GM21390 (cell line): Measurements from ENCODE around the gene TTC28.

Source experiments
- ATAC-seq: cut with Tn5 transposase; IDR thresholded peaks from one replicate; pipeline ENCODE4 v1.9.1; 2021; ENCODE audit not compliant: unreplicated experiment

TTC28 gene

GRCh38 chr22:27993774-27994350 lies 685.8 kb downstream of the TTC28 start:
- no peak for ATAC-seq

- no peak for ATAC-seq
These were observed 686.4 kb downstream of the TTC28 start for GRCh38 chr22:27993201-27993635.

- no peak for ATAC-seq
These were observed 687.1 kb downstream of the TTC28 start for GRCh38 chr22:27992294-27993165.

- no peak for ATAC-seq
These were observed 687.9 kb downstream of the TTC28 start for GRCh38 chr22:27991586-27992293.

GRCh38 chr22:27990879-27991278 lies 688.8 kb downstream of the TTC28 start:
- no peak for ATAC-seq

- ATAC-seq: no peak
These were observed 689.2 kb downstream of the TTC28 start for GRCh38 chr22:27990451-27990840.

- no peak for ATAC-seq
These were observed 689.7 kb downstream of the TTC28 start for GRCh38 chr22:27989758-27990450.

GRCh38 chr22:27988704-27989103 lies 690.9 kb downstream of the TTC28 start:
- ATAC-seq: no peak

- ATAC-seq: no peak
These were observed 692.1 kb downstream of the TTC28 start for GRCh38 chr22:27987557-27987956.

- ATAC-seq: no peak
These were observed 692.7 kb downstream of the TTC28 start for GRCh38 chr22:27986937-27987336.

GRCh38 chr22:27986459-27986858 lies 693.2 kb downstream of the TTC28 start:
- ATAC-seq: no peak

GRCh38 chr22:27985323-27986275 lies 694.0 kb downstream of the TTC28 start:
- no peak for ATAC-seq

GRCh38 chr22:27984723-27985122 lies 694.9 kb downstream of the TTC28 start:
- no peak for ATAC-seq

GRCh38 chr22:27984001-27984695 lies 695.5 kb downstream of the TTC28 start:
- ATAC-seq: no peak

GRCh38 chr22:27983361-27983791 lies 696.3 kb downstream of the TTC28 start:
- ATAC-seq: no peak

GRCh38 chr22:27982630-27983180 lies 696.9 kb downstream of the TTC28 start:
- ATAC-seq: no peak

- no peak for ATAC-seq
These were observed 697.5 kb downstream of the TTC28 start for GRCh38 chr22:27982106-27982505.

- no peak for ATAC-seq
These were observed 699.1 kb downstream of the TTC28 start for GRCh38 chr22:27980424-27981148.

GRCh38 chr22:27978802-27979201 lies 700.8 kb downstream of the TTC28 start:
- no peak for ATAC-seq
